ENCODE measurements around the gene DHFR2. TPM values are rescaled to one million over a fixed set of nuclear protein-coding genes. Genes with fewer than 3 reads are reported as not detected.
A peak's percentile ranks its signal among the peaks of the same experiment; 100 is the strongest.
"Not testable (repeated sequence)": the region's sequence is repeated elsewhere in the genome, so short reads cannot be mapped to it uniquely, and the experiment has no call there.

Gene DHFR2
- polyA plus RNA-seq (2013, experiment 1 of 2) = 4.5 TPM
- polyA plus RNA-seq (2013, experiment 2 of 2) = 4.5 TPM

DNA sequence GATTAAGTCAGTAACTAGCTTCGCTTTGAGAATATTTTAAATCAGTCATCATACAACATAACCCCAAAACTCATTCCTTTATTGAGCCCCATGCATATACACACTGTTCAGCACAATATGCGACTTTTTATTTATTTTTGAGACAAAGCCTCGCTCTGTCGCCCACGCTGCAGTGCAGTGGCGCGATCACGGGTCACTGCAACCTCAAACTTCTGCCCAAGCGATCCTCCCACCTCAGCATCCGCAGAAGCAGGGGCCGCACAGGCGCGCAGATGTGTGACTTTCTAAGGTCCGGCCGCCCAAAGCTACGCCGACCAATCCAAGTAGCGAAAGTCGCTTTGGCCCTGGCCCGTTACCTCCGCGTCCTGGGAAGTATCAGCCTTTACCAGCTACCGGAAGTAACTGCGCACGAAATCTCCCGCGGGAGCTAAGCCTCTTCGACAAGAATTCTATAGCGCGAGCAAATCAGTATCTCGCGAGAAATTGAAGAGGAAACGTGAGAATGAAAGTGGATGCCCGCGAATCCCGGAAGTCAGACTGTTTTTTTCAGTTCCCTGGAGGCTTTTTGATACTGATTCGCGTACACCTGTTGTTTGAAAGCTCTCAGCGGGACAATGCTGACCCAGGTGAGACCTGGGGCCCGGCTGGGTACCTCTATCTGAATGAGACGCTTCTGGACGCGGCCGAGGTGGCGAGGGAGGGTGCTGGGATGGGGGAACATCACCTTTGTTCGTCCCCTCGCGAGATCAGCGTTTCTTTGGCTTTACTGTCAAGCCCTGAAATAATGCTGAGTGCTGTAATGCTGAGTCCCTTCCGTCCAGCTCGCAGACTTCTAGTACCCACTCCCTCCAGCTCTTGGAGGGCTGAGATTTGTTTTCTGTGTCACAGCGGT, at the start of gene DHFR2, which contains the start of gene NSUN3:
Gene DHFR2, minus strand, starts transcription at position 404 of the 892 bp plus-strand sequence. CDS start 1,405 bp downstream, outside the sequence.
Gene NSUN3, plus strand, starts transcription at position 549 of the 892 bp plus-strand sequence. Its CDS starts 66 bp downstream, at position 615.
- H3K4me3 ChIP-seq (ENCODE audit: insufficient read depth in 1 of 2, low read depth in 1 of 2, low read length in 2 of 2) = peak within 1 kb of the TSS; percentile 67 to 83
- H2BK15ac ChIP-seq (ENCODE audit: low read depth, poor library complexity, severe bottlenecking) = peak within 1 kb of the TSS; percentile 77
- H3K18ac ChIP-seq (ENCODE audit: low read depth in 1 of 2, low read length in 2 of 2) = peak within 1 kb of the TSS; percentile 34 to 96
- peak within 1 kb of the TSS; percentile 96 for H3K9ac ChIP-seq (ENCODE audit: low read length)
- no peak within 1 kb of the TSS for H3K23ac ChIP-seq (ENCODE audit: low read length in 2 of 2)
- H3K27ac ChIP-seq (ENCODE audit: low read length, poor library complexity, severe bottlenecking) = peak within 1 kb of the TSS; percentile 99
- peak within 1 kb of the TSS; percentile 94 for H4K91ac ChIP-seq (ENCODE audit: low read length)
- H3K14ac ChIP-seq (ENCODE audit: low read length in 2 of 2) = peak within 1 kb of the TSS in 1 of 2 experiments; percentile 15
- peak within 1 kb of the TSS; percentile 89 for H4K8ac ChIP-seq (ENCODE audit: low read length)
- H2AK5ac ChIP-seq (ENCODE audit: low read length, severe bottlenecking) = peak within 1 kb of the TSS; percentile 77
- H3K4ac ChIP-seq (ENCODE audit: low read depth in 1 of 2, low read length in 2 of 2) = peak within 1 kb of the TSS; percentile 39 to 45
- peak within 1 kb of the TSS; percentile 71 for H3K4me2 ChIP-seq (ENCODE audit: low read length, poor library complexity, severe bottlenecking)
- under 1% methylated on average over 48 of the region's 52 CpGs for WGBS
- peak within 1 kb of the TSS in 1 of 2 experiments; percentile 30 for H2BK12ac ChIP-seq (ENCODE audit: low read length in 2 of 2)
- no peaks in the 10 kb centered on the region for H3K9me3 ChIP-seq (ENCODE audit: control insufficient read depth, low read length)
- H2BK120ac ChIP-seq (ENCODE audit: low read depth, low read length) = peak within 1 kb of the TSS; percentile 97
- H3K4me1 ChIP-seq (ENCODE audit: control insufficient read depth, insufficient read depth, low read depth, low read length) = peaks cover 3% of the 10 kb centered on the region
- no peak within 1 kb of the TSS for H2AFZ ChIP-seq (ENCODE audit: low read depth, low read length)
- peaks cover 9% of the 10 kb centered on the region for H3K79me1 ChIP-seq (replicated peaks; ENCODE audit: low read length, poor library complexity, severe bottlenecking)
- no peaks in the 10 kb centered on the region for H3K27me3 ChIP-seq (ENCODE audit: control insufficient read depth in 1 of 2, insufficient read depth in 1 of 2, low read length in 2 of 2)
- peak; percentile 99 for DNase-seq
- peak within 1 kb of the TSS; percentile 85 for H2BK5ac ChIP-seq (ENCODE audit: low read depth, low read length, poor library complexity, severe bottlenecking)
- peaks cover 3 to 27% of the 10 kb centered on the region in 2 experiments for H3K36me3 ChIP-seq (ENCODE audit: control insufficient read depth in 1 of 2, insufficient read depth in 2 of 2, low read depth in 1 of 2, low read length in 2 of 2)

DNA sequence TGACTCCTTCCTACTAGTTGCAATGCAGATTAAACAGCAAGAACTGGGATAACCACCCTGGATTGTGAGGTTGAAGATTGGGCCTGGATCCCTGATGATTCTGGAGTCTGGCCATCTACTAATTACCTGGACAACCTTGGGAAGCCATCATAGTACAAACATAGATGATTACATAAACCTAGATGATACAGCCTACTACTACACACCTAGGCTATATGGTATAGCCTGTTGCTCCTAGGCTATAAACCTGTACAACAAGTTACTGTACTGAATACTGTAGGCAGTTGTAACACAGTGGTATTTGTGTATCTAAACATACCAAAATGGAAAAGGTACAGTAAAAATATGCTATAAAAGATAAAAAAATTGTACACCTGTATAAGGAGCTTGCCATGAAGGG, 48.1 kb upstream of the DHFR2 start:
- Histone ChIP-seq H2AFZ (ENCODE audit: low read depth, low read length) (no peak overlapping the region), H2BK12ac (ENCODE audit: low read length in 2 of 2) (no peak overlapping the region), H2AK5ac (ENCODE audit: low read length, severe bottlenecking) (no peak overlapping the region), H3K27me3 (ENCODE audit: control insufficient read depth in 1 of 2, insufficient read depth in 1 of 2, low read length in 2 of 2) (no peaks in the 10 kb centered on the region), H4K91ac (ENCODE audit: low read length) (no peak overlapping the region), H2BK15ac (ENCODE audit: low read depth, poor library complexity, severe bottlenecking) (no peak overlapping the region), H3K4me1 (ENCODE audit: control insufficient read depth, insufficient read depth, low read depth, low read length) (no peaks in the 10 kb centered on the region), H2BK120ac (ENCODE audit: low read depth, low read length) (no peak overlapping the region), H3K4me2 (ENCODE audit: low read length, poor library complexity, severe bottlenecking) (no peak overlapping the region), H3K18ac (ENCODE audit: low read depth in 1 of 2, low read length in 2 of 2) (no peak overlapping the region), H3K4ac (ENCODE audit: low read depth in 1 of 2, low read length in 2 of 2) (no peak overlapping the region), H3K9me3 (ENCODE audit: control insufficient read depth, low read length) (no peaks in the 10 kb centered on the region), H3K14ac (ENCODE audit: low read length in 2 of 2) (no peak overlapping the region), H3K4me3 (ENCODE audit: insufficient read depth in 1 of 2, low read depth in 1 of 2, low read length in 2 of 2) (no peak overlapping the region), H3K27ac (ENCODE audit: low read length, poor library complexity, severe bottlenecking) (no peak overlapping the region), H3K23ac (ENCODE audit: low read length in 2 of 2) (no peak overlapping the region), H3K36me3 (ENCODE audit: control insufficient read depth in 1 of 2, insufficient read depth in 2 of 2, low read depth in 1 of 2, low read length in 2 of 2) (peaks cover 0 to 23% of the 10 kb centered on the region in 2 experiments), H4K8ac (ENCODE audit: low read length) (no peak overlapping the region), H3K79me1 (replicated peaks; ENCODE audit: low read length, poor library complexity, severe bottlenecking) (peaks cover 3% of the 10 kb centered on the region), H2BK5ac (ENCODE audit: low read depth, low read length, poor library complexity, severe bottlenecking) (no peak overlapping the region), H3K9ac (ENCODE audit: low read length) (no peak overlapping the region)
- DNase-seq = no peak

DNA sequence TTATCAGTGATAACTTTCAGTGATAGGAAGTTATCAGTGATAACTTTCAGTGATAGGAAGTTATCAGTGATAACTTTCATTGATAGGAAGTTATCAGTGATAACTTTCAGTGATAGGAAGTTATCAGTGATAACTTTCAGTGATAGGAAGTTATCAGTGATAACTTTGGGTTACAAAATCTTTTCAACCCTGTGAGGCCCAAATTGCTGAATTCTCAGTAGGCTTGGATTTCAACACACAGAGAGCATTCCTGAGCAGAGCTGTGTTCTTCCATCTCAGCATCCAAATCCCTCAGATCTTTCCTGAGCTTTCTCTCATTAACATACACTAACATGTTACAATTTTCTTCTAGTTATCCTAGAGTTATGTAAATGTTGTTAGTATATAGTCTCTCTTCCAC, 47.5 kb upstream of the DHFR2 start:
- H2AK5ac ChIP-seq (ENCODE audit: low read length, severe bottlenecking); H2BK15ac ChIP-seq (ENCODE audit: low read depth, poor library complexity, severe bottlenecking); H3K23ac ChIP-seq (ENCODE audit: low read length in 2 of 2); H2BK120ac ChIP-seq (ENCODE audit: low read depth, low read length); DNase-seq; H4K8ac ChIP-seq (ENCODE audit: low read length); H3K18ac ChIP-seq (ENCODE audit: low read depth in 1 of 2, low read length in 2 of 2); H3K27me3 ChIP-seq (ENCODE audit: control insufficient read depth in 1 of 2, insufficient read depth in 1 of 2, low read length in 2 of 2); H3K9me3 ChIP-seq (ENCODE audit: control insufficient read depth, low read length); H3K27ac ChIP-seq (ENCODE audit: low read length, poor library complexity, severe bottlenecking); H4K91ac ChIP-seq (ENCODE audit: low read length); H3K4me1 ChIP-seq (ENCODE audit: control insufficient read depth, insufficient read depth, low read depth, low read length); H3K9ac ChIP-seq (ENCODE audit: low read length); H3K14ac ChIP-seq (ENCODE audit: low read length in 2 of 2); H3K4me3 ChIP-seq (ENCODE audit: insufficient read depth in 1 of 2, low read depth in 1 of 2, low read length in 2 of 2); H3K4ac ChIP-seq (ENCODE audit: low read depth in 1 of 2, low read length in 2 of 2); H3K79me1 ChIP-seq (replicated peaks; ENCODE audit: low read length, poor library complexity, severe bottlenecking); H2BK12ac ChIP-seq (ENCODE audit: low read length in 2 of 2); H2BK5ac ChIP-seq (ENCODE audit: low read depth, low read length, poor library complexity, severe bottlenecking); H3K4me2 ChIP-seq (ENCODE audit: low read length, poor library complexity, severe bottlenecking); H2AFZ ChIP-seq (ENCODE audit: low read depth, low read length): not testable (repeated sequence)
- peaks cover 0 to 25% of the 10 kb centered on the region in 2 experiments for H3K36me3 ChIP-seq (ENCODE audit: control insufficient read depth in 1 of 2, insufficient read depth in 2 of 2, low read depth in 1 of 2, low read length in 2 of 2)

DNA sequence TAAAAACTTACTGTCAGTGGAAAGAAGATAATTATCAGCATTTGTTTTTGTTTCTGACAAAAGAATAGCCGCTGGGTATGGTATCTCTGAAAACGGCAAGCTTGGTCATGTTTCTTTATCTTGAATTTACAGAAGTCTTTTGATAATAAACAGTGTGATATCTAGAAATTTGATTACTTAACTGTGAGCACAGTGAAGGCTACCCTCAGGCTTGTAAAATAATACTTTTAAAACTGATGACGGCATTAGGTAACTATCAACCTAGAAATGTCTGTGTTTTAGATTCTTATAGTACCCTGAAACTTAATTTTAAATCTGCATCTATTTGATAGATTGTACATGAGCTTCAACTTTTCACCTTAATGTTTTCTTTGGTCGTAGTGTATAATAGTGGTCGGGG, 43.6 kb upstream of the DHFR2 start:
- Histone ChIP-seq H4K91ac (ENCODE audit: low read length) (no peak overlapping the region), H2AK5ac (ENCODE audit: low read length, severe bottlenecking) (no peak overlapping the region), H3K9me3 (ENCODE audit: control insufficient read depth, low read length) (no peaks in the 10 kb centered on the region), H3K79me1 (replicated peaks; ENCODE audit: low read length, poor library complexity, severe bottlenecking) (peaks cover 1% of the 10 kb centered on the region), H2BK15ac (ENCODE audit: low read depth, poor library complexity, severe bottlenecking) (no peak overlapping the region), H3K9ac (ENCODE audit: low read length) (no peak overlapping the region), H3K18ac (ENCODE audit: low read depth in 1 of 2, low read length in 2 of 2) (no peak overlapping the region), H3K36me3 (ENCODE audit: control insufficient read depth in 1 of 2, insufficient read depth in 2 of 2, low read depth in 1 of 2, low read length in 2 of 2) (peaks cover 0 to 23% of the 10 kb centered on the region in 2 experiments), H3K23ac (ENCODE audit: low read length in 2 of 2) (no peak overlapping the region), H3K4me2 (ENCODE audit: low read length, poor library complexity, severe bottlenecking) (no peak overlapping the region), H3K4me1 (ENCODE audit: control insufficient read depth, insufficient read depth, low read depth, low read length) (no peaks in the 10 kb centered on the region), H2BK5ac (ENCODE audit: low read depth, low read length, poor library complexity, severe bottlenecking) (no peak overlapping the region), H3K14ac (ENCODE audit: low read length in 2 of 2) (no peak overlapping the region), H3K4me3 (ENCODE audit: insufficient read depth in 1 of 2, low read depth in 1 of 2, low read length in 2 of 2) (no peak overlapping the region), H4K8ac (ENCODE audit: low read length) (no peak overlapping the region), H2AFZ (ENCODE audit: low read depth, low read length) (no peak overlapping the region), H2BK120ac (ENCODE audit: low read depth, low read length) (no peak overlapping the region), H3K4ac (ENCODE audit: low read depth in 1 of 2, low read length in 2 of 2) (no peak overlapping the region), H2BK12ac (ENCODE audit: low read length in 2 of 2) (no peak overlapping the region), H3K27ac (ENCODE audit: low read length, poor library complexity, severe bottlenecking) (no peak overlapping the region), H3K27me3 (ENCODE audit: control insufficient read depth in 1 of 2, insufficient read depth in 1 of 2, low read length in 2 of 2) (no peaks in the 10 kb centered on the region)
- no peak for DNase-seq
- 93% methylated on average over 3 of the region's 5 CpGs for WGBS

Measured in mesenchymal stem cell (in vitro differentiated cells and primary cell).